HG03280 (cell line): ENCODE data around the gene MFAP1.

Source experiments
- ATAC-seq: cut with Tn5 transposase; IDR thresholded peaks from one replicate; pipeline ENCODE4 v1.9.1; 2021; ENCODE audit warnings: mild to moderate bottlenecking, moderate library complexity; ENCODE audit not compliant: unreplicated experiment

Gene MFAP1

GRCh38 chr15:43777267-43777914 is 47.1 kb downstream of the MFAP1 start:
- peak; percentile 47 for ATAC-seq

DNA sequence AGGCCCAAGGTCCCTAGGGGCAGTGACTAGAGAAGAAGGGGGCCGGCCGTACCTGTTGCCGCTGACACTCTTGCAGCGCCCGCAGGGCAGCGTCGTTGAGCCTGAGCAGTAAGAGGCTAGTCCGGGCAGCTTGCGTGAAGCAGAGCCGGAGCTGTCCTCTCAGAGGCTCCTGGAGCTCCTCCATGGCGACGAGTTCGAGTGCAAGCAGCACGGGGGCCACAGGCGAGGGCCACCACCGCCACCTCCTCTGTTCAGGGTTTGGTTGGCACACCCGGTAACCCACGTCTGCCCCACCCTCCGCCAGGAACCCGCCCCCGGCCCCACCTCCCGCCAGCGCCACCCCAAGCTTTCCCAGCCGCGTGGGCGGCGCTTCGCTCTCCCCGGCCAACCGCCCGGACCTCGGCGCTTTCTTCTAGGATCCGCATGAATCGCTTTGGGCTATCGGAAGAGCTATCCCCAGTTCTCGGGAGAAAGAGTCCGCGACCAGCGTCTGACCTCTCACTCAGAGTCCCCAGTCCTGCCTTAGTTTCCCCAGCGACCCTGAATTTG is 47.7 kb downstream of the MFAP1 start, which contains the start of gene ELL3:
TSS of gene ELL3 (minus strand) at position 249 of the 549 bp plus-strand sequence. CDS start at position 184, 65 bp downstream.
- ATAC-seq: peak; percentile 37

- peak; percentile 61 for ATAC-seq
These were observed 48.3 kb downstream of the MFAP1 start for GRCh38 chr15:43776101-43776717.

GRCh38 chr15:43775411-43775965 is 49.0 kb downstream of the MFAP1 start:
- no peak for ATAC-seq

- ATAC-seq: no peak
These were observed 50.4 kb downstream of the MFAP1 start for GRCh38 chr15:43774062-43774461.

DNA sequence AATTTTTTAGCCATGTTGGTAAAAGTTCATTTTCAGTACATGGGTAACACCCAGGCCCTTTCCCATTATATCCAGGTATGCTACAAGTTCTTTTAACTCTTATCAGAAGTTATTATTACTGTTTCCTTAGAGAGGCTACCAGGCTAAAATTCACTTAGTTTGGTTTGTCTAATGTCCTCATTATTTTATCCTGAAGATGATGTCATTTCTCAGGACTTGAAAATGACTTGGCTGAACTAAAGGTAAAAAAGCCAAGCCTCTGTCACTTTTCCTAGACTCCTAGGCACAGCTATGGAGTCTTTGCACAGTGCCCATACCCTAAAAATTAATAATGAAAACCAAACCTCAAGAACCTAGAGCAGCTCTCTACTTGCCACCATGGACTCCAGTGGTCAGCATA is 51.9 kb downstream of the MFAP1 start:
- no peak for ATAC-seq

- ATAC-seq: no peak
These were observed 52.7 kb downstream of the MFAP1 start for GRCh38 chr15:43771816-43772215.

DNA sequence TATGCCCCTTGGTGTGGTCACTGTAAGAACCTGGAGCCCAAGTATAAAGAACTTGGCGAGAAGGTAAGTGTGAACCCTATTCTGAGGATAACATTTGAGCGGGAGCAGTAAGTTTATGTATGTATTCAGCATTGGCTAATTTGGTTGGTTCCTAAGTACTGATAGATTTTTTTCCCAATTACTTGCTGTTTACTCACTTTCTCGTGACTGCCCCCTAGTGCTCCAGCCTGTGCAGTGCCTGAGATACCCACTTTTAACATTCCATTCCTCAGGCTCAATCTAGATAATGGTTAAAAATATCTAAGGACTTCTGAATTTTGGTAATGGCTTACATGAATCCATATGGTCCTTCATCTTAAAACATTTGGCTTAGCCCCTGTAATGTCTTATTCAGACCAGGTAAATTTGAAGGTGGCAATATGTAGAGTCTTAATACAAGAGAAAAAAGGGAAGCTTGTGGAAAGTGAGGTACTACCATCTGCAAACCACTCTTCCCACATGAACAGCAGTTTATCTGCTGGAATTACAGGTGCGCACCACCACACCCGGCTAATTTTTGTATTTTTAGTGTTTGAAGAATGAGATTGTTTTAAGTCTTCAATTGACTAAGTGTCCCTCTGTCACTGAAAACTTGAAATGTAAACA is 54.8 kb downstream of the MFAP1 start:
- ATAC-seq: no peak

DNA sequence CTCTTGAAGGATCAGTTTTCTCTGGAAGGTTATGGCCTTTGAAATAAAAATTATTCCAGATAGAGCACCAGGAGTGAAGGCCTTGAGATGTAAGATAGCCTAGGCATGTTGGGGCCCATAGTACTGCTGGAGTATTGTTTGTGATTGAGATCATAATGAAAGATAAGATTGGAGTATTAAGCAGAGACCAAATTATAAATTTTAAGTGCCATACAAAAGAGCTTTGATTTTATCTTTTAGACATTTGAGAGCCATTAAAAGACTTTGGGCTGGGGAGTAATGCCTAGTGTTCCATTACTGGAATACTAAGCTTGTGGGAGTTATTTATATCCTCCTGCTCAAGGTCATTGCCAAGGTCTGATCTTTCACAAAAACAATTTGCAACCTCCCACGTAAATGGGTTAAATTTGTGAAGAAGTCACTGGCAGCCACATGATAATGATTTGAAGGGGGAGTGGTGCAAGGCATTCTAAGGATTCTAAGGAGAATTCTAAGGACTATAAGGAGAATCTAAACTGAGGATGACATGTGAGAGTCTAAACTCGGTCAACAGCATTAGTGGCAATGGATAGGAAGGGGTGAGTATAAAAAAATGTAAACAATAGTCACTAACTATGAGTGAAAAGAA is 60.6 kb downstream of the MFAP1 start:
- no peak for ATAC-seq

GRCh38 chr15:43762824-43763223 is 61.7 kb downstream of the MFAP1 start:
- no peak for ATAC-seq
